ENCODE results near the gene SLC6A3.

Gene SLC6A3

DNA sequence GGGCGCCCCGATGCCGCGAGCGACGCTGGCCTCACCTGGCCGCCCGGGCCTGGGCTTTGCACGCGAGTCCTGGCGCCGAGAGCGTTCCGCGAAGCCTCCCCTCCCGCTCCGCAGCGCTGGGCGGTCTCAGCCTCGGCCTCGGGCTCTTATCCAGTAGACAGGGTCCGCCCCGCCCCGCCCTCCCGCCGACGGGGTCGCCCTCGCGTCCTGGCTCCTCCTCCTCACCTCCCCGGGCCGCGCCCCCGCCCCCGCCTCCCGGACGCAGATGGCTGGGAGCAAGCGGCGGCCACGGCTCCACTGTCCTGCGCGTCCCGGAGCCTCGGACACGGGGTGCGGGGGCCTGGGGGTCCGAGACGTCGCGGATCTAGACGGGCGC, at the start of gene SLC6A3:
Gene SLC6A3 (minus strand): TSS at position 128 of the 376 bp plus-strand sequence. CDS start 2,243 bp downstream, outside the sequence.
- no peak for DNase-seq (ENCODE audit: low read depth)

DNA sequence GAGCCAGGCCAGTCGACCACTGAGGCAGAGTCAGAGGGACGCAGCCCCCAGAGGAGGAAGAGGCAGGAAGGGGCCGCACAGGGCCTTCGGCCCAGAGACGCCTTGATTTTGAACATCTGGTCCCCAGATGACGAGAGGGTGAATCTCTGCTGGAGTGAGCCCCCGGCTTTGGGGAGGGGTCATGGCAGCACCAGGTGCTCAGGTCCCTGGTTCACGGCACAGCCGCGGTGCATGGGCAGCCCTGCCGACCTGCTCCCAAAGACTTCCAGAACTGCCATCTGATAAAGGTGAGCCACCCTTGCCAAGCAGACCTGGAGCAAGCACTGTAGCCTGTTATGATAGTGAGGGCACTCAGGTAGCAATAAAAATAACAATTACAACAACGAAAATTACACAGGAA, 48.7 kb upstream of the SLC6A3 start:
- no peak for DNase-seq (ENCODE audit: low read depth)

DNA sequence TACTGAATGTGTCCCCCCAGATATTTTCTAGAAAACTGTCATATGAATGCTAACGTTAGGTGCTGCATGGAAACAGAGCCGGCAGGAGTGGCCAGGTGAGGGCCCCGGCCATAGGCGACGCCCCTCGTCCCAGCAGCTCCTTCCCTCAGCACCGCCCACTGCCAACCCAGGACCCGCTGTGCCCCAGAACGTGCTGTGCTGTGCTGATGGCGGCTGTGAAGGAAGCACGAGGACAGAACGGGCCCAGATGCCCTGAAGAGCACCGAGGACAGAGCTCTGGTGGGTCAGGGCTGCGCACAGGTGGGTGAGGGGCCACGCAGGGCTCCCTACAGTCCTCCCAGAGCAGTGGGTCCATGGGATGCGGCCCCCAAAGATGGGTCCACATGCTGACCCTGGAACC, 48.2 kb upstream of the SLC6A3 start:
- no peak for DNase-seq (ENCODE audit: low read depth)

DNA sequence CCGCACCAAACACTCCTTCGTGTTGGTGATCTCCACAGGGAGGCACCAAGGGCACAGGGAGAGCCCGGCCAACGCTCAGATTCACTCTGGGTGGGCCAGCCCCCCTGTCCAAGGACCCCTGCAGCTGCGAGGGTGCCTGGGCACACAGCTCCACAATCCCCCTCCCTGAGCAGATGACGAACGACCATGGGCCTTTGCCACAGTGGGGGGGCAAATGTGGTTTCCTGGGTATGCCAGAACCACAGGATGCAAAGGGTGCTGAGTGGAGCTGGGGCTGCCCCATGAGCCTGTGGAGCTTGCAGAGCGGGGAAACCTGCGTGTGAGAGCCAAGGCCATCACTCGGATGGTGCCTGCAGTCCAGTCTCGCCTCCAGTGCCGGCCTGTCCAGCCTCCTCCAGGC, 47.5 kb upstream of the SLC6A3 start:
- DNase-seq (ENCODE audit: low read depth) = no peak

DNA sequence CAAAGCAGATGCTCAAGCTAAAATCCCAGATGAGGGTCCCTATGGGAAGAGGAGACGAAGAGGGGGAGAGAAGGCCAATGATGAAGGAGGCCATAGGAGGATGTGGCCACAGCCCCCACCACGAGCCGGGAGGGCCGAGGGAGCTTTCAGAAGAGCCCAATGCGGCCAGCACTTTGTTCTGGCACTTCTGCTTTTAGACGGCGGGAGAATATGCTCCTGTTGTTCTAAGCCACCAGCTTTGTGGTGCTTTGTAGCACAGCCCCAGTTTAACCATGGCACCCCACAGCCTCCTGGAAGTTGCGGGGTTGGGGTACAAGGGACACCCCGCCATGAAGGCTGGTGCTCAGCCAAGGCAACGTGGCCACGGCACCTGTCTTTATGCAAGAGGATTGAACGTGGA, 45.1 kb upstream of the SLC6A3 start:
- no peak for DNase-seq (ENCODE audit: low read depth)

DNA sequence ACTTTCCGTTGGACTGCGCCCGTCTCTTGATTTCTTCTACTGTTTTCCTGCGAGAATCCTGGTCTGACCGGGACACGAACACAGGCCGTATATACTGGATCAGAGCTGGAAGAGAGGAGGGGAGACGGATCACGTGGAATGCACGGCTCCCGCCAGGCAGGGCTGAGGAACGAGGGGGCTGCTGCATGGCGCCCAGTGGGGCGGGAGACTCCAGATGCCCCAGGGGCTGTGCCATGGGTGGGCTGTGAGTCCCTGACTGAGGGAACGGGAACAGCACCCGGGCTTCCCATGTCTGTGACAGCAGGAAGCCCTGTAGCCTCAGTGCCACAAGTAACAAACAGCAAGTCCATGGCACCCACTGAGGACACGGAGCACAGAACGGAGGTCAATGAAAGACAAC, 44.5 kb upstream of the SLC6A3 start:
- DNase-seq (ENCODE audit: low read depth) = no peak

DNA sequence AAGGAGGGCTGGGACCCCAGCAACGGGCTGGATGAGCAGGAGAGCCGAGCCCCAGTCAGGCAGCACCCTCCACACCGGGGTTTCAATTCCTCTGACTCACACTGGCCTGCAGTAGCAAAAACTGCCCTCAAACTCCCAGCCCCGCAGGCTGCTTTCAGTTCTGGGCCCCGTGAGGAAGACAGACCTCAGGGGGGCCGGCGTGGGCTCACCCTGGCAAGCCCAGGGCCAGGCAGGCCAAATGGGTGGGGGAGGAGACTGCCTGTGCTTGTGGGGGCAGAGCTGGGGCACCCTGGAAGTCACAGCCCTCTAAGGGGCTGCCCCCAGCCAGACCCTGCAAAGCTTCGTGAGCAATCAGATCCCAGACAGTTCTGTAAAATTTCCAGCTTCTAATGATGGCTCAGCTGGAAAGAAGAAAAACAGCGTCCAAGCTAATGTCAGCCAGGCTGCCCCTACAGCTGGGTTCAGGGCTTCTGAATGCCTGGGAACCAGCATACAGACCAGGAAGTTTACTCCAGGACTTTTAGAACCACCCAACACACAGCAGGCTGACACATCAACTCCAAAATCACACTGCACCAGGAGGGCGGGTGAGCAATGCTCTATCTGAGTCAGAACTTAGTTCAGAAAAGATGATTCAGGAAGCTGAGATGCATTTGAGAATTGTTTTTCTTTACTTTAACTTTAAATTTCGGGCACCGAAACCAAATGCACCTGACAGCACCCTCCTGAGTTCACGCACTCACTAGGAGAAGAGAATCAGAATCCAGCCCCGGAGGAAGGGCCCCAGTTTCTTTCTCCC, 43.8 kb upstream of the SLC6A3 start:
- DNase-seq (ENCODE audit: low read depth) = no peak

DNA sequence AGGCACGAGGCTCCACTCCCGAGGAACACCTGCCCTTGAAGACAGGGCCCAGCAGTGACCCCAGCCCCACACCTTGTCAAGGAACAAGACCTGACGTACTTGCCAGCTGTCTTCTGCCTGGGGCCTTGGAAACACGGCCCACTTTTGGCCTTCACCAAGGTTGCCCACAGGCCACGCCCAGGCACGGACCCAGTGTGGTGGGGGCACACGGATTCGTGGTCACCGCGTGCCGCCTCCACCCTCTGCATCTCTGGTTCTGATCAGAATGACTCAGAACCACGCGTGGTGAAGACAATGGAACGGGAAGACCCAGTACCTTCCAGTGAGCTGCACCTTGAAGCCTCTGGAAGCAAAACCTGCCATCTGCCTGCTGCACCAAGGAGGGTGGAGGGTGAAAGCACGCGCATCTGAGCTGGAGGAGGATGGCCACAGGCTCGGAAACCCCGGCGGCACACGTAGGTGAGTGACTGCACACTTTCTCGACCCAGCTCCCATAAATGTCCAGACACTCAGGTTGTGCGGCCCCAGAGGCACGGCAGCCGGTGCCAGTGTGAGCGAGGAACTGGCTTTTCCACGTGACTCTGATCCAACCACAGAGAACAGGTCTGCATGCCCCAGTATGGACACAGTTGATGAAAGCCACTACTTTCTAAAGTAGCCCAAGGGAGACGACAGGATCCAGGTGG, 42.0 kb upstream of the SLC6A3 start:
- no peak for DNase-seq (ENCODE audit: low read depth)

DNA sequence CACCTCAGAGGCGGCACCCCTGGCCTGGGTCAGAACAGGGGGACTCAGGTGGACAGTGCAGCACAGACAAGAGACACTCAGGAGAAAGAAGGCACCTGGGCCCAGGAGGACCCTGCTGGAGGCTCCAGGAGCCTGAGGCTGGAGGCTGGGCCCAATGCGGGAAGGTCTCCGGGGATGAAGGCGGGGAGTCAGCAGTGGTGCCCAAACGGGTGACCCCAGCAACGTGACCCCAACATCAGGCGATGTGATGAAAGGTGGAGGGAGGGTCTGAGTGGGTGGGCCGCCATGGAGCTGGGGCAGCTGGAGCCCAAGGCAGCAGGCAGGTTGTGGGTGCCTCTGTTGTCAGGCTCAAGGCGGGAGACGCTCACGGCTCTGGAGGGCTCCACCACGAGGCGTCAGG, 41.0 kb upstream of the SLC6A3 start:
- DNase-seq (ENCODE audit: low read depth) = no peak

DNA sequence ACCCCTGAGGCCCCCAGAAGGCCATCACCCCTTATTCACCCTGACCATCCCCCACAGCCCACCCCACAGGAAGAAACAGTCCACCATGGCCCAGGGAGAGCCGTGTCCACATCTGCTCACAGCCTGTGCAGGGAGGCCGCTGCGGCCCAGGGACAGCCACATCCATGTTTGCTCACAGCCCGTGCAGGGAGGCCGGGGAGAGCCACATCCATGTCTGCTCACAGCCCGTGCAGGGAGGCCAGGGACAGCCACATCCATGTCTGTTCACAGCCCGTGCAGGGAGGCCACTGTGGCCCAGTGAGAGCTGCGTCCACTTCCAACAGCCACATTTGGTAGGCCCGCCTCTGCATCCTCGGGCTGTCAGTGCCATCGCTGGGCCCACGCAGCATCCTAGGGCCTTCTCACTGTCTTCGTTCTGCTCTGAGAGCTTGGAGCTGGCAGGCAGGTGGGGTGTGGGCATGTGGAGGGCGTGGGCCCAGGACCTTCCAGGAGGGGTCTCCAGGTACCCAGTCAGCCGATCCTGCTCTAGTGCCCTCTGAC, 40.4 kb upstream of the SLC6A3 start:
- DNase-seq (ENCODE audit: low read depth) = no peak

DNA sequence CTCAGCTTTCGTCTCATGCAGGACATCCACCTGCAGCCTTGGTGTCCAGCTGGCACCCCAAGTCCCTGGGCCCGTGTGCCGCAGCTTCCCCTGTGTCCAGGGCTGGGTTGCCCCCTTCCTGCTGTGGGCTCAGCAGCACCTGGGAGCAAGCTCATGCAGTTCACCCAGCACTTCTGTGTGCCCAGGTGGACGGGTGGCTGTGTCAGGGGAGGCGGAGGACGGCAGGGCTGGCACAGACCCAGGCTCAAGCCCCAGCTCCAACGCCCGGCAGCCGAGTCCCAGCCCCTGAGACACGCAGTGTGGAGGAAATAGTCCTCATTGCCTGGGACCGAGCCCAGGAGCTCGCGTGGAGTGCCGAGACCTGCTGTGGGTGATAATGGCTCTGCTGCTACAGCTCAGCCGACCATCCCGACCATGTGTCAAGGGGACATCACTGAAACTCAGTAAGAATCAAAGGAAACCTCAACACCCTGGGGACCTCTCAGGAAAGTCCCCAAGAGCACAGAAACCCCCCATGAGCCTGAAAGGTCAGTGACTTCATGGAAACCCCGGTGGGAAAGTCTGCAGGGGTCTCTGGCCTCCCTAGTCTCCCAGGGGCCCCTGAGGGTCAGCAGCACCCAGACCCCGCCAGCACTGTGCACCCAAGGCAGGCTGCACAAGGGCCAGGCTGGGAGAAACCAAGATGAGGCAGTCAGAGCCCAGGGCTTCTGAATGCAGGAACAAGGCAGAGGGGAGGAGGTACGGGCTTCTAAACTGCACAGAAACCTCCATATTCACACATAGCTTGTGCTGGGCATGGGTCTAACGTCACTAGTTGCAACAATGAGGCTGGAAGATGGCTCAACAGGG, 39.7 kb upstream of the SLC6A3 start:
- no peak for DNase-seq (ENCODE audit: low read depth)

DNA sequence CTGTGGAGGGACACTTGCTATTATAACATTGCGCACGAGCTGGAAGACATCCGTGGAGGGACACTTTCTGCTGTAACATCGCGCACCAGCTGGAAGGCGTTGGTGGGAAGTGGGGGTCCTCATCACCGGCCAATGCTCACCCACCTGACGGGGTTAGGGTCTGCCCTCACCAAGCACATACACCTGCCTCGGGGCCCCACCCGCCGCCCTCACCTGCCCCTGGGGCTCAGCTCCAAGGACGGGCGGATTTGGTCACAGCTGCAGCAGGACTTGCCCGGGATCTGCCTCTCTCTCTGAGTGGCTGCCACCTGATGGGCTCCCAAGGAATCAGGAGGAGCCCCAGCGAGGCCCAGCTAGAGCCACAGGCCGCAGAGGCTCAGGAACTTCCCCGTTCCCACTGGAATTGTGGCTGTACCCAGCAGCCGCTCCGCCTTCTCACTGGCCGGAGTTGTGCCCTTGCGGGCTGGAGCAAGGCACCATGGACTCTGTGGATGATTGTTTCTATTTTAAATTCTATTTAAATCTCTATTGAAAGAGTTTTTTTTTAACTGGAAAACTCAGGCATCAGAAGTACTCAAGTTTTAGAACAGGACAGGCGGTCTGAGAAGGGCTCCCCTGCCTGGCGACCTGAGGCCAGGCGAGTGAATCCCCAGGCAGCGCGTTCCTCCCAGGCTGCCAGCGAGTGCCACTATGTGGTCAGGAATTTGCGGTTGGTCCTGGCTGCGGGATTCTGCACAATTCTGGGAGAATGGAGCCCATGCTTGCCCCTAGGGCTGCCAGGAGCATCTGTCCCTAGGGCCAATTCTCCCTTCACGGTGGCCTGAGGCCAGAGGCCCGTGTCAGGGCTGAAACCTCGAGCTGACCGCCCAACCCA, 38.9 kb upstream of the SLC6A3 start:
- no peak for DNase-seq (ENCODE audit: low read depth)

DNA sequence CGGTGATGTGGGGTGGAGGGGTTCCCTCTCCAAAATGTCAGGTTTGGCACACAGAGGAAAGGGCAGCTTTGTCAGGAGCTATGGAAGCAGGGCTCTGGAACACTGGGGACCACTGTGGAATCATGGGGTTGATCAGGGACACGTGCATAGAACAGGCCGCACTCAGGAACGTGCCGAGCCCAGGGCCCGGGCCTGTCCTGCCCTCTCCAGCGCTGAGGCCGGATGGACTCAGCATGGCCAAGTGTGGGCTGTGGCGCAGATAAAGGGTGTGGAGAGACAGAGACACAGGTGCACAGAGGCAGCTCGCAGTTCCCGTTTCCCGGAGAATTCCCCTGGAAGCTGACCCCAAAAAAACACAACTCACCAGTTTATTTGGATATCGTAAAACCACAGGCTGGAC, 37.8 kb upstream of the SLC6A3 start:
- no peak for DNase-seq (ENCODE audit: low read depth)

DNA sequence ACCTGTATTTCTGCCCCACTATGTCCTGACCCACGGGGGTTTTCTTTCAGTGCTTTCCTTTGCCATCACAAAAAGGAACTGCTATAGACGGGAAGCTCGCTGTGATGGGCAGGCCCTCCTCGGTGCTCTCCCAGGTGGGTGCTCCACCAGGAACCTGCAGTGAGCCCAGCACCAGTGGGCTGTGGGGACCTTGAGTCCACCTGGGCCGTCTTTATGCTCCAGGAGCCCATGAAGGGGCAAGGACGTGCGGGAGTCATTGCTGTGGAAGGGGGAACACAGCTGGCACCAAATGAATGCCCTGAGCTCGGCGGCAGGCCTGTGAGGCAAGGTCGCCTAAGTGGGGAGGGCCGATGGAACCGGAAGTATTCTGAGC, 36.7 kb upstream of the SLC6A3 start:
- DNase-seq (ENCODE audit: low read depth) = no peak

DNA sequence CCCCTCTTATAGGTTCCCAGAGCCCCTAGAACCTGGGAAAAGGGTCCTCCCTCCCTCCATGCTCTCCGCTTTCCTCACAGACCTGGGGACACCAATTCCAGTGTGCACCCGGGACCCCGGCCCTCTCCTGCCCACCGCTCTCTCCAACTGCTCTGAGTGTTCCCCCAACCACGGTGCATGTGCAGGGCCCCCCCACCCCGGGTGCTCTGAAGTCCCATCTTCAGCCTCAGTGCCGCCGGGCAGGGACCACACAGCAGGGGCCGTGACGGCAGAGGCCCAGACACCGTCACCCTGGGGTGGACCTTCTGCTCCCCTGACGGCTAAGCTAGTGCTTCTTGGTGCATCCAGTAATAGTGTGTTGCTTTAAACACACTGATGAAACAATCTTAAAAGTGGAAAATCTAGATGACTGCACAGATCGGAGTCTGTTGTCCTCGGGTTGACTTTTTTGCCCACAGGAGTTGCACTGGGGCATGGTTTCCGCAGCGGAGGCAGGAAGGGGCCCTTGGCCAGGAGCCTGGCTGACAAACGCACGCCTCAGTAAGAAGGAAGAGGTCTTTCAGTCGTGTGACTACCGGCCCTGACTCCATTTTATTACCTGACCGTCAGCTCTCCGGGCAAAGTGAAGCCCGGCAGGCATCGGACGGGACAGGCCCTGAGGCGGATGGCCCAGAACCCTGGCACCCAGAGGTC, 36.2 kb upstream of the SLC6A3 start:
- no peak for DNase-seq (ENCODE audit: low read depth)

DNA sequence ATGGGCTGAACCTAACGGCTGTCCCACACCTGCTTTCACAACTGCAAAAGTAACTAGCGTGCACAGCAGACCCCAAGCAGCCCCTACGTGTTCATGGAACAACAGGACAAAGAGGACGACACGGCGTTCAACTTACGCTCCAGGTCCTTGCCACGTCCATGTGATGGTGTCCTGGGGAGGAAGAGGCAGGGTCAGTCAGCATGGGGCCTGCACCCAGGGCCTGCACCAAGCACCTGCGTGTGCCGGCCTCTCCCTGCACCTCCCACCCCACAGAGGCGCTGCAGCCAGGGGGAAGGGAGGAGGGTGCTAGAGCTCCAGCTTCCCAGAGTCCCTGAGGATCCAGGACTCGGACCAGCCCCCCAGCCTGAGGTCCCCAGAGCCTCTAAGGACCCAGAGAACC, 35.6 kb upstream of the SLC6A3 start:
- DNase-seq (ENCODE audit: low read depth) = no peak

DNA sequence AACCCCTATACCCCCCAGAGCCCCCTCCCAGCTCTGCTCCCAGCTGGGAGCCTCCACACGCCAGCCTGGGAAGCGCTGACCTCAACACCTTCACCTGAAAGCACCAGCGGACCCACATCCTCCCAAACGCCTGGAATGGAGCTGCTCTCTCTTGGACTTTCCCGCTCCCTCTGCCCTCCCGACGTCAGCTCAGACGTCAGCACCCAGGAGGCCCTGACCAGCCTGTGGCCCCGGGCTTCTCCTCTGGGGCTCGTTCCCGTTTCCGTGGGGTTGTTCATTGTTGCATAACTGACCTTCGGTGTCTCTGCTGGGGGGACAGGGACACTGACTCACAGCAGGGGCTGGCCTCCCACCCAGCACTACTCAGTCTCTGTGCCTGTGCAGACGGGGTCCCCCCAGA, 35.0 kb upstream of the SLC6A3 start:
- DNase-seq (ENCODE audit: low read depth) = no peak

DNA sequence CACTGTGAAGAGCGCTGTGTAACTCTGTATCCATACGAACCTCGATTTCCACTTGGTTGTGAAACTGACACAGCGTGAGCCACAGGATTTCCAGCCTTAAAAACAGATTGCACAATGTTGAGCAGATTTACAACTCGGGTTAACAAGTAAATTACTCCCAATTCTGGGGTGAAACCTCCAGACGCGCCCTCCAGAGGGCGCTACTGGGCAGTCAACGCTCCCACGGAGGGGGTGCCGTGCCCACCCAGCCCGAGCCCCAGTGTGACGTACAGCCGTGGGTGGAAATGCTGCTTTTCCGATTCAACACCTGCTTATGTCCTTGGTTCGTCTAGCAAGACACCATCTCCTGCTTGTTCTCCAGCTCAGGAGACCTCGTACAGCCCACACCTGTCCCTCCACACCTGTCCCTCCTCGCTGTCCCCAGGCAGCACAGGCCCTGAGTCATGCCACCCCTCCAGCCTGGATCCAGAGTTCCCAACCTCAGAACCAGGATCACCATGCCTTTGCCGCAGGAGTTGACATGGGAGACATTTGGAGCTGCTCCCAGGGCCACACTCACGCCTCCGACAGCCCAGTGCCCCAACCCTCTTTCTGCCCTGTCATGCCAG, 34.4 kb upstream of the SLC6A3 start:
- no peak for DNase-seq (ENCODE audit: low read depth)

DNA sequence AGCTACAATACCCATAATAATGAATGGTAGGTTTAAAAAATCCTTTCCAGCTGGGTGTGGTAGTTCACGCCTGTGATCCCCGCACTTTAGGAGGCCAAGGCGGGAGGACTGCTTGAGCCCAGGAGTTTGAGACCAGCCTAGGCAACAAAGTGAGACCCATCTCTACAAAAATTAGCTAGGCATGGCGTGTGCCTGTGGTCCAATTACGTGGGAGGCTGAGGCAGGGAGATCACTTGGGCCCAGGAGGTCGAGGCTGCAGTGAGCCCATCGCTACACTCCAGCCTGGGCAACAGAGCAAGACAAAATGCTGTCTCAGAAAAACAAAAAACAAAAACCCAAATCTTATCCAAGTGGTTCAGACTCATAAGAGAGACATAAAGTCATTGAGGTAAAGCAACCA, 33.8 kb upstream of the SLC6A3 start:
- DNase-seq (ENCODE audit: low read depth) = no peak

DNA sequence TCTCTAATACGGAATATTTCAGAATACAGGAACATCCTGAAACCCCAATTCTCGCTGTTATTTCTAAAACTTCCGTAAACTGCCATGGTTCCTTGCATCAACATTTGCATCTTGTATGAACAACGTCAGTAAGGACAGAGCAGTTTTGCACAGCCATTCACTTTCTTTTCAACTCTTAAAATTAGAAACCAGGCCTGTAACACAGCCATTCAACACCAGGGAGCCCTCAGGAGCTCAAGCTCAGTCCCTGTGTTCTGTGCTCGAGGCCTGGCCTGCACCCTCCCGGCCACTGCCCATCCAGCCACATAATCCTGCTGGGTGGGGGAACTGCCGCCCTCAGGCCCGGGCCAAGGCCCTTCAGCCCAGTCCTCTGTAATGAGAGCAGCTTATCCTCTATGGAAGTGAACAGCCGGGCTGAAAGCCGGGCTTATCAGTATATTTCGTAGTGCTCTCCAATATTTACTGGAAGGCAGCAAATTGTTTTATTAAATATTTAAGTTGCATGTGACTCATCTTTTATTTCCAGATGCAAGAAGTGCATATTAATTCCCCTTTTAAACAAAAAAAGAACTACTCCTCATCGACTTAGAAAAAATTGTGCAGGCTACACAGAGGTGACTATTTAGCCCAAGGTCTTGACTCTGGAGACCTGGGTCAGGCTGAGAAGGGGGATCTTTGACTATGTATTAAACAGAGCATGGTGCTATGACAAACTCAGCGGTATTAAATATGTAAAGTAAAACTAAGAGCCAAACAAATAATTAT, 33.2 kb upstream of the SLC6A3 start:
- DNase-seq (ENCODE audit: low read depth) = no peak
